WTC11 (cell line): ENCODE results near the gene PPP2R2C. TPM values are rescaled to one million over a fixed set of nuclear protein-coding genes. Genes with fewer than 3 reads are reported as not detected.

Experiments used
- ATAC-seq: fragments of 200-7000 bp; cut with Tn5 transposase; 2 replicates; pipeline ENCODE4 v1.10.0; 2021; ENCODE audit warnings: mild to moderate bottlenecking, moderate library complexity
- CTCF ChIA-PET: fragments of 300-600 bp; sonication (Branson Sonifier 250); formaldehyde crosslinking; loops from one replicate; lab custom pipeline; 2021; ENCODE audit warnings: antibody characterized with exemption; lab: Charles Lee
- POLR2A ChIA-PET: fragments of 350-600 bp; sonication (Branson Sonifier 250); formaldehyde crosslinking; loops from one replicate; lab custom pipeline; 2021; ENCODE audit warnings: antibody characterized with exemption; lab: Charles Lee
- DNase-seq: peaks from one replicate; pipeline ENCODE4 v3.0.0; 2021; ENCODE audit warnings: low spot score
- H3K27ac Mint-ChIP-seq: 2 replicates; pipeline ENCODE4 v1.8.0; 2021; ENCODE audit warnings: mixed read lengths
- H3K27me3 Mint-ChIP-seq: 2 replicates; pipeline ENCODE4 v1.8.0; 2021; ENCODE audit warnings: low read depth, mild to moderate bottlenecking, moderate library complexity, mixed read lengths
- H3K36me3 Mint-ChIP-seq: 2 replicates; pipeline ENCODE4 v1.8.0; 2021; ENCODE audit warnings: mixed read lengths
- H3K4me1 Mint-ChIP-seq: 2 replicates; pipeline ENCODE4 v1.8.0; 2022; ENCODE audit warnings: mixed read lengths
- H3K4me3 Mint-ChIP-seq: 2 replicates; pipeline ENCODE4 v1.8.0; 2021; ENCODE audit warnings: mild to moderate bottlenecking, moderate library complexity, mixed read lengths
- H3K9me3 Mint-ChIP-seq: 2 replicates; pipeline ENCODE4 v1.8.0; 2021; ENCODE audit warnings: mixed read lengths
- ATF6 ChIP-seq: sonication (generic); formaldehyde crosslinking; IDR thresholded peaks from 2 replicates; pipeline ENCODE4 v1.8.1; 2023; ENCODE audit warnings: mild to moderate bottlenecking, missing genetic modification reagents
- CBFB ChIP-seq: sonication (generic); formaldehyde crosslinking; IDR thresholded peaks from 2 replicates; pipeline ENCODE4 v1.8.1; 2022; ENCODE audit warnings: mild to moderate bottlenecking, low read depth, missing genetic modification reagents
- CREM ChIP-seq: sonication (generic); formaldehyde crosslinking; IDR thresholded peaks from 2 replicates; pipeline ENCODE4 v1.8.1; 2022; ENCODE audit warnings: mild to moderate bottlenecking, missing genetic modification reagents, moderate library complexity
- ELF4 ChIP-seq: sonication (generic); formaldehyde crosslinking; IDR thresholded peaks from 2 replicates; pipeline ENCODE4 v1.8.1; 2022; ENCODE audit warnings: low read depth, mild to moderate bottlenecking, moderate library complexity, missing genetic modification reagents
- ETV6 ChIP-seq: sonication (generic); formaldehyde crosslinking; IDR thresholded peaks from 2 replicates; pipeline ENCODE4 v1.8.1; 2022; ENCODE audit warnings: mild to moderate bottlenecking, missing genetic modification reagents
- JAZF1 ChIP-seq: fragments of 250-450 bp; sonication (Bioruptor Pico); IDR thresholded peaks from 2 replicates; pipeline ENCODE4 v1.9.0; 2021; ENCODE audit warnings: moderate library complexity, mild to moderate bottlenecking, inconsistent platforms
- JUN ChIP-seq: sonication (generic); formaldehyde crosslinking; IDR thresholded peaks from 2 replicates; pipeline ENCODE4 v1.8.0; 2023; ENCODE audit warnings: mild to moderate bottlenecking, missing genetic modification reagents
- MXD4 ChIP-seq: fragments of 250-450 bp; sonication (Bioruptor Pico); IDR thresholded peaks from 2 replicates; pipeline ENCODE4 v1.8.0; 2021; ENCODE audit warnings: mild to moderate bottlenecking, moderate library complexity, borderline replicate concordance
- OVOL2 ChIP-seq: fragments of 250-450 bp; sonication (Bioruptor Pico); IDR thresholded peaks from 2 replicates; pipeline ENCODE4 v1.9.0; 2021; ENCODE audit warnings: mild to moderate bottlenecking, borderline replicate concordance
- SOX15 ChIP-seq: fragments of 250-450 bp; sonication (Bioruptor Pico); IDR thresholded peaks from 2 replicates; pipeline ENCODE4 v1.9.0; 2021; ENCODE audit warnings: mild to moderate bottlenecking
- SP1 ChIP-seq: sonication (generic); formaldehyde crosslinking; conservative IDR thresholded peaks from 2 replicates; pipeline ENCODE4 v1.8.1; 2022; ENCODE audit warnings: missing genetic modification reagents
- STAT6 ChIP-seq: sonication (generic); formaldehyde crosslinking; conservative IDR thresholded peaks from 2 replicates; pipeline ENCODE4 v1.8.1; 2023; ENCODE audit warnings: mild to moderate bottlenecking, low read depth, missing genetic modification reagents, moderate library complexity
- TCF7 ChIP-seq: sonication (generic); formaldehyde crosslinking; IDR thresholded peaks from 2 replicates; pipeline ENCODE4 v1.8.0; 2022; ENCODE audit warnings: mild to moderate bottlenecking, low read depth, missing genetic modification reagents, moderate library complexity
- TEAD4 ChIP-seq: sonication (generic); formaldehyde crosslinking; IDR thresholded peaks from 2 replicates; pipeline ENCODE4 v1.8.0; 2022; ENCODE audit warnings: mild to moderate bottlenecking, missing genetic modification reagents
- USF2 ChIP-seq: sonication (generic); formaldehyde crosslinking; IDR thresholded peaks from 2 replicates; pipeline ENCODE4 v1.8.1; 2023; ENCODE audit warnings: mild to moderate bottlenecking, missing genetic modification reagents, moderate library complexity
- ZBTB21 ChIP-seq: sonication (generic); formaldehyde crosslinking; IDR thresholded peaks from 2 replicates; pipeline ENCODE4 v1.8.1; 2023; ENCODE audit warnings: mild to moderate bottlenecking, missing genetic modification reagents, borderline replicate concordance
- ZMAT4 ChIP-seq: fragments of 250-450 bp; sonication (Bioruptor Pico); IDR thresholded peaks from 2 replicates; pipeline ENCODE4 v1.9.0; 2021; ENCODE audit warnings: mild to moderate bottlenecking
- ZNF232 ChIP-seq: sonication (generic); formaldehyde crosslinking; IDR thresholded peaks from 2 replicates; pipeline ENCODE4 v1.8.0; 2022; ENCODE audit warnings: mild to moderate bottlenecking, missing genetic modification reagents
- ZNF317 ChIP-seq: sonication (generic); formaldehyde crosslinking; IDR thresholded peaks from 2 replicates; pipeline ENCODE4 v1.8.1; 2023; ENCODE audit warnings: low read depth, mild to moderate bottlenecking, moderate library complexity, missing genetic modification reagents, borderline replicate concordance
- total RNA-seq: library from RNA; stranded (reverse); gene quantifications from 3 replicates; pipeline ENCODE4 v1.2.3, GENCODE V29; 2021
- TF ChIP-seq, protein P1 (sequence below): sonication (generic); formaldehyde crosslinking; IDR thresholded peaks from 2 replicates; pipeline ENCODE4 v1.8.0; 2022; ENCODE audit warnings: mild to moderate bottlenecking, missing genetic modification reagents
- TF ChIP-seq, protein P2 (sequence below): sonication (generic); formaldehyde crosslinking; IDR thresholded peaks from 2 replicates; pipeline ENCODE4 v1.8.1; 2022; ENCODE audit warnings: mild to moderate bottlenecking, moderate library complexity, missing genetic modification reagents
- TF ChIP-seq, protein P3 (sequence below): sonication (generic); formaldehyde crosslinking; IDR thresholded peaks from 2 replicates; pipeline ENCODE4 v1.8.0; 2023; ENCODE audit warnings: mild to moderate bottlenecking, missing genetic modification reagents

Gene PPP2R2C
- total RNA-seq, 1 experiment from 2014 or later = 11.5 TPM

- no peak for TF ChIP-seq ZMAT4 (CRISPR knock-in tag)
- TF ChIP-seq, protein P1, sequence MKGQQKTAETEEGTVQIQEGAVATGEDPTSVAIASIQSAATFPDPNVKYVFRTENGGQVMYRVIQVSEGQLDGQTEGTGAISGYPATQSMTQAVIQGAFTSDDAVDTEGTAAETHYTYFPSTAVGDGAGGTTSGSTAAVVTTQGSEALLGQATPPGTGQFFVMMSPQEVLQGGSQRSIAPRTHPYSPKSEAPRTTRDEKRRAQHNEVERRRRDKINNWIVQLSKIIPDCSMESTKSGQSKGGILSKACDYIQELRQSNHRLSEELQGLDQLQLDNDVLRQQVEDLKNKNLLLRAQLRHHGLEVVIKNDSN (CRISPR knock-in tag) = no peak
- no peak for TF ChIP-seq ZNF317
- TF ChIP-seq ELF4 (CRISPR knock-in tag) = no peak
- TF ChIP-seq SOX15 (CRISPR knock-in tag) = no peak
- no peak for TF ChIP-seq OVOL2 (CRISPR knock-in tag)
Measured at GRCh38 chr4:6516762-6517161, 44.3 kb upstream of the PPP2R2C start (continued).

GRCh38 chr4:6516281-6516680 lies 43.9 kb upstream of the PPP2R2C start:
- peaks cover under 1% of the 10 kb centered on the region for H3K9me3 Mint-ChIP-seq
- ATAC-seq (no peak), DNase-seq (no peak)
- H3K36me3 Mint-ChIP-seq = no peaks in the 10 kb centered on the region; the same call in 1 of the 2 replicates
- H3K27ac Mint-ChIP-seq = no peak overlapping the region
- H3K4me3 Mint-ChIP-seq = no peak overlapping the region
- no peaks in the 10 kb centered on the region for H3K27me3 Mint-ChIP-seq
- TF ChIP-seq JAZF1 (no peak), CBFB (no peak), TCF7 (CRISPR knock-in tag) (no peak), STAT6 (CRISPR knock-in tag) (no peak)
- no peaks in the 10 kb centered on the region for H3K4me1 Mint-ChIP-seq
- CTCF ChIA-PET = no interaction called here
- POLR2A ChIA-PET = no interaction called here

DNA sequence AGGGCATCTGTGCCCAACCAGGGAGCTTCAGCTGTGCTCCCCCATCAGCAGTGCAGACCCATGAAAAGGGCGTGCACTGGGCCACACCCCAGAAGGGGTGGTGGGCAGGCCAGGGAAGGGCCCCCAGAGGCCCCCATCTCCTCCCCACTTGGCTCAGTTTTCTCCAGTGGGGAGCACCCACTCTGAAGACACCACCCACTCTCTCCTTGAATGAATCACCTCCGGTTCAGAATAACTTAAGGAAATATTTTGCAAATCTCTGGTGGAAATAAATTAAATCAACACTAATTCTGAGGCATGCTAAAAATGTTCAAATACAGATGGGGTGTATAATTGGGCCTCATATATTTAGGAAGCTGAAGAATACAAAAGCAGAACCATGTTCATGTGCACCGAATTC lies 41.3 kb upstream of the PPP2R2C start:
- Mint-ChIP-seq H3K36me3 (peaks cover 4% of the 10 kb centered on the region), H3K4me1 (no peaks in the 10 kb centered on the region), H3K27ac (no peak overlapping the region), H3K9me3 (peaks cover 5% of the 10 kb centered on the region), H3K4me3 (no peak overlapping the region), H3K27me3 (no peaks in the 10 kb centered on the region; the same call in 1 of the 2 replicates)
- DNase-seq (no peak), ATAC-seq (no peak)
- ChIA-PET CTCF (no interaction called here), POLR2A (no interaction called here)
- no peak for TF ChIP-seq ETV6 (CRISPR knock-in tag)
- no peak for TF ChIP-seq TEAD4 (CRISPR knock-in tag)

DNA sequence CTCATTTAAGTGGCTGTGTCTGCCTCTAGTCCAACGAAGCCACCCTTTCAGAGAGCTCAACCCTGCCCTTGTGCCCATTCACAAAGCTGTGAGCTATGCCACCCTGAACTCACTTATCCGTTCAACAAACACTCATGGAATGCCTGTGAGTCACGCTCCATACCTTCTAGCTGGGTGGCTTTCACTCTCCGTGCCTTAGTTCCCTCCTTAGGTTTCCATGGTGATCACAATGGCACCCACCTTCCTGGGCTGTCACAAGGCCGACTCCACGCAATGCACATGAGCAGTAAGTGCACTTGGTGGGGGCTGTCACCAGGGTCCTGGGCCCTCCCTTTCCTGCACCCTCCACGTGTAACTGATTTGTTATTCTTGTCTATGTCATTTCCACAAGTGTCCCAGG lies 37.2 kb upstream of the PPP2R2C start:
- Mint-ChIP-seq H3K36me3 (peaks cover 25% of the 10 kb centered on the region), H3K27me3 (peaks cover 19% of the 10 kb centered on the region), H3K9me3 (peaks cover 33% of the 10 kb centered on the region), H3K4me1 (no peaks in the 10 kb centered on the region), H3K27ac (no peak overlapping the region), H3K4me3 (no peak overlapping the region)
- POLR2A ChIA-PET = no interaction called here
- CTCF ChIA-PET = interaction anchor here (0.7 kb wide), 1 partner anchor 37 kb away, joined by 3 read pairs; no protein-coding TSS in a partner anchor
- no peak for DNase-seq
- ATAC-seq = no peak
- TF ChIP-seq SP1 (CRISPR knock-in tag) (no peak), OVOL2 (CRISPR knock-in tag) (no peak), JUN (no peak), ATF6 (CRISPR knock-in tag) (no peak), ZBTB21 (CRISPR knock-in tag) (no peak), USF2 (no peak), ZNF232 (CRISPR knock-in tag) (no peak), CREM (CRISPR knock-in tag) (no peak), MXD4 (CRISPR knock-in tag) (no peak)
- TF ChIP-seq, protein P2, sequence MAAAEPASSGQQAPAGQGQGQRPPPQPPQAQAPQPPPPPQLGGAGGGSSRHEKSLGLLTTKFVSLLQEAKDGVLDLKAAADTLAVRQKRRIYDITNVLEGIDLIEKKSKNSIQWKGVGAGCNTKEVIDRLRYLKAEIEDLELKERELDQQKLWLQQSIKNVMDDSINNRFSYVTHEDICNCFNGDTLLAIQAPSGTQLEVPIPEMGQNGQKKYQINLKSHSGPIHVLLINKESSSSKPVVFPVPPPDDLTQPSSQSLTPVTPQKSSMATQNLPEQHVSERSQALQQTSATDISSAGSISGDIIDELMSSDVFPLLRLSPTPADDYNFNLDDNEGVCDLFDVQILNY (CRISPR knock-in tag) = no peak
- TF ChIP-seq, protein P3, sequence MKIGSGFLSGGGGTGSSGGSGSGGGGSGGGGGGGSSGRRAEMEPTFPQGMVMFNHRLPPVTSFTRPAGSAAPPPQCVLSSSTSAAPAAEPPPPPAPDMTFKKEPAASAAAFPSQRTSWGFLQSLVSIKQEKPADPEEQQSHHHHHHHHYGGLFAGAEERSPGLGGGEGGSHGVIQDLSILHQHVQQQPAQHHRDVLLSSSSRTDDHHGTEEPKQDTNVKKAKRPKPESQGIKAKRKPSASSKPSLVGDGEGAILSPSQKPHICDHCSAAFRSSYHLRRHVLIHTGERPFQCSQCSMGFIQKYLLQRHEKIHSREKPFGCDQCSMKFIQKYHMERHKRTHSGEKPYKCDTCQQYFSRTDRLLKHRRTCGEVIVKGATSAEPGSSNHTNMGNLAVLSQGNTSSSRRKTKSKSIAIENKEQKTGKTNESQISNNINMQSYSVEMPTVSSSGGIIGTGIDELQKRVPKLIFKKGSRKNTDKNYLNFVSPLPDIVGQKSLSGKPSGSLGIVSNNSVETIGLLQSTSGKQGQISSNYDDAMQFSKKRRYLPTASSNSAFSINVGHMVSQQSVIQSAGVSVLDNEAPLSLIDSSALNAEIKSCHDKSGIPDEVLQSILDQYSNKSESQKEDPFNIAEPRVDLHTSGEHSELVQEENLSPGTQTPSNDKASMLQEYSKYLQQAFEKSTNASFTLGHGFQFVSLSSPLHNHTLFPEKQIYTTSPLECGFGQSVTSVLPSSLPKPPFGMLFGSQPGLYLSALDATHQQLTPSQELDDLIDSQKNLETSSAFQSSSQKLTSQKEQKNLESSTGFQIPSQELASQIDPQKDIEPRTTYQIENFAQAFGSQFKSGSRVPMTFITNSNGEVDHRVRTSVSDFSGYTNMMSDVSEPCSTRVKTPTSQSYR (CRISPR knock-in tag) = no peak
